Measurements from ENCODE around the gene LYPLAL1.
"Not testable (repeated sequence)": the region's sequence is repeated elsewhere in the genome, so short reads cannot be mapped to it uniquely, and the experiment has no call there.

The LYPLAL1 gene

GRCh38 chr1:219163401-219163954, 10.2 kb upstream of the LYPLAL1 start:
- no peak for DNase-seq (ENCODE audit: low read depth)

- no peak for DNase-seq (ENCODE audit: low read depth)
Measured at GRCh38 chr1:219171192-219171935, 2.3 kb upstream of the LYPLAL1 start.

- DNase-seq (ENCODE audit: low read depth): no peak
Measured at GRCh38 chr1:219172821-219173220, 857 bp upstream of the LYPLAL1 start.

- DNase-seq (ENCODE audit: low read depth): no peak
Measured at GRCh38 chr1:219173434-219173757, 282 bp upstream of the LYPLAL1 start.

- no peak for DNase-seq (ENCODE audit: low read depth)
Measured at GRCh38 chr1:219174460-219175211, 958 bp downstream of the LYPLAL1 start.

GRCh38 chr1:219175212-219175564, 1.5 kb downstream of the LYPLAL1 start:
- no peak for DNase-seq (ENCODE audit: low read depth)

GRCh38 chr1:219176168-219176567, 2.5 kb downstream of the LYPLAL1 start:
- no peak for DNase-seq (ENCODE audit: low read depth)

GRCh38 chr1:219177363-219177762, 3.7 kb downstream of the LYPLAL1 start:
- DNase-seq (ENCODE audit: low read depth): no peak

- DNase-seq (ENCODE audit: low read depth): no peak
Measured at GRCh38 chr1:219177940-219178339, 4.3 kb downstream of the LYPLAL1 start.

- DNase-seq (ENCODE audit: low read depth): no peak
Measured at GRCh38 chr1:219179293-219179692, 5.6 kb downstream of the LYPLAL1 start.

GRCh38 chr1:219184337-219184736, 10.7 kb downstream of the LYPLAL1 start:
- no peak for DNase-seq (ENCODE audit: low read depth)

- DNase-seq (ENCODE audit: low read depth): no peak
Measured at GRCh38 chr1:219185486-219186117, 11.9 kb downstream of the LYPLAL1 start.

- no peak for DNase-seq (ENCODE audit: low read depth)
Measured at GRCh38 chr1:219188331-219188803, 14.7 kb downstream of the LYPLAL1 start.

GRCh38 chr1:219189021-219189824, 15.5 kb downstream of the LYPLAL1 start:
- no peak for DNase-seq (ENCODE audit: low read depth)

GRCh38 chr1:219189952-219190351, 16.3 kb downstream of the LYPLAL1 start:
- DNase-seq (ENCODE audit: low read depth): no peak

GRCh38 chr1:219190605-219191004, 16.9 kb downstream of the LYPLAL1 start:
- DNase-seq (ENCODE audit: low read depth): no peak

- DNase-seq (ENCODE audit: low read depth): not testable (repeated sequence)
Measured at GRCh38 chr1:219195833-219196232, 22.2 kb downstream of the LYPLAL1 start.

- no peak for DNase-seq (ENCODE audit: low read depth)
Measured at GRCh38 chr1:219201656-219202055, 28.0 kb downstream of the LYPLAL1 start.

GRCh38 chr1:219202567-219202966, 28.9 kb downstream of the LYPLAL1 start:
- DNase-seq (ENCODE audit: low read depth): no peak

GRCh38 chr1:219206350-219206749, 32.7 kb downstream of the LYPLAL1 start:
- DNase-seq (ENCODE audit: low read depth): no peak

- DNase-seq (ENCODE audit: low read depth): no peak
Measured at GRCh38 chr1:219209578-219209977, 35.9 kb downstream of the LYPLAL1 start.

GRCh38 chr1:219210067-219210466, 36.4 kb downstream of the LYPLAL1 start:
- no peak for DNase-seq (ENCODE audit: low read depth)
